GM12801 (cell line): ENCODE results near the gene ANKRD17.

ENCODE experiments used
- CTCF ChIP-seq: IDR thresholded peaks from one replicate; pipeline ENCODE4 v1.5.1; 2011; ENCODE audit warnings: control low read depth; ENCODE audit not compliant: insufficient read length; ENCODE audit errors: extremely low read depth

ANKRD17 gene

GRCh38 chr4:73275318-73275654, 16.7 kb upstream of the ANKRD17 start:
- no peak for TF ChIP-seq CTCF

DNA sequence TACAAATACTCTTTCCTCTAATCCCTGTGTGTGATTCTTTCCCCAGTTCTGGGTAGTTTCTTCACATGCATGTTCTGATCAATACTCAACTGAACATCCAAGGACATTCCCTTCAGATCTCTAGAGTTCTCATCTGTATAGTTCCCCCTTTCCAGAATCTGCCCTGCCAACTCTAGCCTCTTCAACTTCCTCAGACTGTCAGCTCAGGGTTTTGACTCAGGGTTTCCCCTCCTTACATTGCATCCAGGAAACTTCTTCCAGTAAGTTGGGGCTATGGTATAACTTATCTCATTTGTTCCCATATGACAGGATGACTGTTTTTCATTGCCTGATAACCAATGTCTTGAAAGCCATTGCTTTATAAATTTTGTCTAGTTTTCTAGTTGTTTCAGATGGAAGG, 14.2 kb upstream of the ANKRD17 start:
- TF ChIP-seq CTCF, result no peak

DNA sequence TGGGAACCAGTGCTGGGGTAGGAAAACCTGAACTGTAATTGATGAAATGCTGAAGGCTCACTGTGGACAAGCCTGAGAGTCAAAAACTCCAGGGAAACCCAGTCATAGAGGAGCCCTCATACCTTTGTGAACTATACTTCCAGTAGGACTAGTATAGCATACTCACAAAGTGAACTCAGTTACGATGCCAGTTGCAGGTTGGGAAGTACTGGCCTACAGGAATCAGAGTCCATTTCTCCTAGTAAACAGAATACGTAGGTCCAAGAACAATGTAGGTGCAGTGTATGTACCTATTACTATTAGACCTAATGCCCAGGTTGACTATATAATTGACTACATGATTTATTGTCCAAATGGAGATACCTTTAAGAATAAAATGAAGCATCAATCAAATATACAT, 8.5 kb upstream of the ANKRD17 start:
- TF ChIP-seq CTCF, result no peak

- no peak for TF ChIP-seq CTCF
Measured at GRCh38 chr4:73259571-73260090, 1.0 kb upstream of the ANKRD17 start.

DNA sequence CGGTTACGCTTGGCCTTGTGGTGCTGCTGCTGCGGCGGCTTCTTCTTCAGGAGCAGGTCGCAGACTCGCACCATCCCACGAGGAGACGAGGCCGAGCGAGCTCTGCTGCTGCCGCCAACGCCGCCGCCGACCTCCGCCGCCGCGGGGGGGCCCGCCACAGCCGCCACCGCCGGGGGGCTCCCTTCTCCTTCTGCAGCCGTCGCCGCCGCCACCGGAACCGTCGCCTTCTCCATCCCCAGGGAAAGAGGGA, 237 bp downstream of the ANKRD17 start:
- no peak for TF ChIP-seq CTCF

GRCh38 chr4:73257651-73258435, 755 bp downstream of the ANKRD17 start:
- no peak for TF ChIP-seq CTCF

GRCh38 chr4:73257234-73257633, 1.4 kb downstream of the ANKRD17 start:
- no peak for TF ChIP-seq CTCF
